ENCODE measurements around the gene NMU. TPM values are rescaled to one million over a fixed set of nuclear protein-coding genes. Genes with fewer than 3 reads are reported as not detected.

NMU gene
- total and polyA plus RNA-seq, 9 of the 15 experiments (the other 6 are each of a cell fraction or from before 2014, with no cell fraction given) = 73.8 to 846 (median 599) TPM

DNA sequence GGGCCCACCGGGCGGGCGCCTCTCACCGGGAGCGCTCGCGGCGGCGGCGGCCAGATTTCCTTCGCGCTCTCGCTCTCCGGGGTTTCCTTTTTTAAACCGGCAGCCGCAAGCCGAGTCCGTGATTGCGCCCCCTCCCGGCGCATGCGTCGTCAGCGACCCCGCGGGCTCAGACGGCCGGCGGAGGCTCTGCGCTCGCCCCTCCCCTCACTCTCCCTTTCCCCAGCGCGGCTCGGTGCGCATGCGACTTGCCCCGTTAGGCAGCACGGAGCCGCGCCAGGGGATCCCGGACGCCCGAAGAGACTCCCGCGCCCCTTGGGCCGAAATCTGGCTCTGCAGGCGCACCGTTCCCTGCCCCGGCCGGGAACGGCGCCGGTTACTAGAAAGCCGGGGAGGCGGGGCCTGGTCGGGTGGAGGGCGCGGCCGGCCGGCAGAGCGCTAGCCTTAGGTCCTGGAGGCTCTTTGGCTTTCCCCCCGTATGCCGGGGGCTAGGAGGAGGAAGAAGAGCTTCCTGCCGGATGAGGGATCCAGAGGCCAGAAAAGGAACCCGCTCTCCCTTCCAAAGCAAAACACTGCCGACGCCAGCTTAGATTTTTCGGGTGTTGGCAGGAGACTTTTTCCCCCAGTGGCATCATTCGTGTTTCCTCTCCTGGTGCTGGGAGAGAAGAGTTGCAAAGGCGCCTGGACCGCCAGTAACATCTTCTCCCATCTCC lies 89.2 kb downstream of the NMU start, which contains the start of gene CLOCK (continued):
- TF ChIP-seq ZNF134 (CRISPR knock-in tag; conservative IDR thresholded peaks at IDR 0.05) = no peak
- peak; percentile 97 for TF ChIP-seq NRF1 (conservative IDR thresholded peaks at IDR 0.05 in 1 of 2, IDR thresholded peaks at IDR 0.05 in 1 of 2)
- TF ChIP-seq HDAC3 (IDR thresholded peaks at IDR 0.05; ENCODE audit: borderline replicate concordance, partially characterized antibody) = no peak
- TF ChIP-seq ZNF347 (CRISPR knock-in tag; IDR thresholded peaks at IDR 0.05; ENCODE audit: low read depth) = no peak
- TF ChIP-seq KLF1 (tag; IDR thresholded peaks at IDR 0.05) = no peak
- no peak for TF ChIP-seq TGIF2 (CRISPR knock-in tag; IDR thresholded peaks at IDR 0.05)
- TF ChIP-seq, protein P1, sequence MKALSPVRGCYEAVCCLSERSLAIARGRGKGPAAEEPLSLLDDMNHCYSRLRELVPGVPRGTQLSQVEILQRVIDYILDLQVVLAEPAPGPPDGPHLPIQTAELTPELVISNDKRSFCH (CRISPR knock-in tag; IDR thresholded peaks at IDR 0.05) = no peak
- TF ChIP-seq, protein P1 (tag; IDR thresholded peaks at IDR 0.05) = no peak
- peak; percentile 86 for TF ChIP-seq ZFX (CRISPR knock-in tag; IDR thresholded peaks at IDR 0.05)
- TF ChIP-seq MYC (IDR thresholded peaks at IDR 0.05; ENCODE audit: low read depth, low read length) = peak; percentile 39
- TF ChIP-seq MYC (CRISPR knock-in tag; IDR thresholded peaks at IDR 0.05; ENCODE audit: borderline replicate concordance, low read depth) = no peak
- TF ChIP-seq L3MBTL2 (IDR thresholded peaks at IDR 0.05) = peak; percentile 66; the same call in 1 of the 2 replicates
- no peak for TF ChIP-seq HNRNPL (IDR thresholded peaks at IDR 0.05; ENCODE audit: low read depth, low read length)
- TF ChIP-seq E2F3 (CRISPR knock-in tag; IDR thresholded peaks at IDR 0.05) = no peak; the same call in 1 of the 2 replicates
- TF ChIP-seq, protein P2, sequence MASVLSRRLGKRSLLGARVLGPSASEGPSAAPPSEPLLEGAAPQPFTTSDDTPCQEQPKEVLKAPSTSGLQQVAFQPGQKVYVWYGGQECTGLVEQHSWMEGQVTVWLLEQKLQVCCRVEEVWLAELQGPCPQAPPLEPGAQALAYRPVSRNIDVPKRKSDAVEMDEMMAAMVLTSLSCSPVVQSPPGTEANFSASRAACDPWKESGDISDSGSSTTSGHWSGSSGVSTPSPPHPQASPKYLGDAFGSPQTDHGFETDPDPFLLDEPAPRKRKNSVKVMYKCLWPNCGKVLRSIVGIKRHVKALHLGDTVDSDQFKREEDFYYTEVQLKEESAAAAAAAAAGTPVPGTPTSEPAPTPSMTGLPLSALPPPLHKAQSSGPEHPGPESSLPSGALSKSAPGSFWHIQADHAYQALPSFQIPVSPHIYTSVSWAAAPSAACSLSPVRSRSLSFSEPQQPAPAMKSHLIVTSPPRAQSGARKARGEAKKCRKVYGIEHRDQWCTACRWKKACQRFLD (CRISPR knock-in tag; IDR thresholded peaks at IDR 0.05) = no peak
- TF ChIP-seq SP1 (CRISPR knock-in tag; IDR thresholded peaks at IDR 0.05) = peak; percentile 38
- TF ChIP-seq ZNF444 (CRISPR knock-in tag; IDR thresholded peaks at IDR 0.05) = no peak
- peak; percentile 48; the same call in 1 of the 2 replicates for TF ChIP-seq EP400 (IDR thresholded peaks at IDR 0.05)
- no peak for TF ChIP-seq SIX5 (IDR thresholded peaks at IDR 0.05; ENCODE audit: borderline replicate concordance in 1 of 2, insufficient read depth in 1 of 2, low read depth in 1 of 2, low read length in 2 of 2)
- TF ChIP-seq SUPT5H (IDR thresholded peaks at IDR 0.05) = peak; percentile 70
- peak; percentile 46; the same call in 1 of the 2 replicates for TF ChIP-seq GTF2E2 (tag; IDR thresholded peaks at IDR 0.05)
- no peak for TF ChIP-seq PHF20 (IDR thresholded peaks at IDR 0.05; ENCODE audit: partially characterized antibody)
- no peak for TF ChIP-seq HIVEP1 (CRISPR knock-in tag; IDR thresholded peaks at IDR 0.05)
- TF ChIP-seq PHB2 (IDR thresholded peaks at IDR 0.05; ENCODE audit: low read depth) = no peak
- TF ChIP-seq SOX6 (IDR thresholded peaks at IDR 0.05) = no peak; the same call in 1 of the 2 replicates
- peak in 1 of 2 experiments; percentile 81; a peak in 2 of 4 replicates for TF ChIP-seq HDAC1 (IDR thresholded peaks at IDR 0.05)
- TF ChIP-seq ZNF277 (CRISPR knock-in tag; IDR thresholded peaks at IDR 0.05; ENCODE audit: borderline replicate concordance) = no peak

All from K562 (cell line).